Endodermal cell (in vitro differentiated cells): ENCODE measurements around the gene QKI. TPM values are rescaled to one million over a fixed set of nuclear protein-coding genes. Genes with fewer than 3 reads are reported as not detected.
A peak's percentile ranks its signal among the peaks of the same experiment; 100 is the strongest.

Source experiments
- DNase-seq: peaks from one replicate; pipeline ENCODE4 v3.0.0-alpha.2; 2017
- H3K27ac ChIP-seq: 2 replicates; pipeline ENCODE4 v1.5.1; 2013; ENCODE audit warnings: mild to moderate bottlenecking, low read depth, low read length, moderate library complexity
- H3K27me3 ChIP-seq: 2 replicates; pipeline ENCODE4 v1.6.1; 2013; ENCODE audit warnings: mild to moderate bottlenecking, low read length, moderate library complexity; ENCODE audit not compliant: insufficient read depth, control insufficient read depth, poor library complexity, severe bottlenecking
- H3K36me3 ChIP-seq: 2 replicates; pipeline ENCODE4 v1.7.0; 2013; ENCODE audit warnings: mild to moderate bottlenecking, low read length, moderate library complexity; ENCODE audit not compliant: control insufficient read depth, insufficient read depth
- H3K4me1 ChIP-seq: one replicate; pipeline ENCODE4 v1.7.0; 2013; ENCODE audit warnings: low read length; ENCODE audit not compliant: control insufficient read depth, insufficient read depth
- H3K4me3 ChIP-seq: 2 replicates; pipeline ENCODE4 v1.5.1; 2013; ENCODE audit warnings: mild to moderate bottlenecking, low read length, moderate library complexity
- H3K9ac ChIP-seq: 2 replicates; pipeline ENCODE4 v1.6.1; 2013; ENCODE audit warnings: mild to moderate bottlenecking, low read length, moderate library complexity; ENCODE audit not compliant: poor library complexity, severe bottlenecking; ENCODE audit errors: extremely low read depth
- H3K9me3 ChIP-seq: 2 replicates; pipeline ENCODE4 v1.6.1; 2013; ENCODE audit warnings: mild to moderate bottlenecking, low read length, moderate library complexity; ENCODE audit not compliant: control insufficient read depth
- H3K27ac Mint-ChIP-seq: 2 replicates; pipeline ENCODE4 v1.8.0; 2020; ENCODE audit warnings: mixed read lengths
- H3K27me3 Mint-ChIP-seq: 2 replicates; pipeline ENCODE4 v1.8.0; 2021; ENCODE audit warnings: mild to moderate bottlenecking, mixed read lengths; ENCODE audit not compliant: insufficient read depth
- H3K36me3 Mint-ChIP-seq: 2 replicates; pipeline ENCODE4 v1.8.0; 2020; ENCODE audit warnings: low read depth, mixed read lengths
- H3K4me1 Mint-ChIP-seq: 2 replicates; pipeline ENCODE4 v1.8.0; 2020; ENCODE audit warnings: mixed read lengths
- H3K4me3 Mint-ChIP-seq: 2 replicates; pipeline ENCODE4 v1.8.0; 2020; ENCODE audit warnings: mild to moderate bottlenecking, moderate library complexity, mixed read lengths
- H3K9me3 Mint-ChIP-seq: 2 replicates; pipeline ENCODE4 v1.8.0; 2020; ENCODE audit warnings: mild to moderate bottlenecking, mixed read lengths
- WGBS, 2 experiments: methylation state at CpG; one replicate each; pipeline versions ENCODE4 v1.1.5 to v1.1.7; 2013; ENCODE audit warnings: missing lambda C conversion rate in 2 of 2, mixed read lengths in 1 of 2; ENCODE audit not compliant: insufficient coverage in 1 of 2, insufficient read length in 1 of 2; 5-methylcytosine and 5-hydroxymethylcytosine counted together
- total RNA-seq, 2 donors: library from RNA; stranded (reverse); fragmentation: NEBNext Ultra II Directional in 1 of 2; extraction: Animal tissue kit (Norgen Biotek cat#: 25700) in 1 of 2; gene quantifications; 2 replicates in 1 of 2; 3 replicates in 1 of 2; pipeline ENCODE4 v1.2.1, GENCODE V29; 2021
- TF ChIP-seq, protein P1 (sequence below): fragments of 200-600 bp; sonication (generic); conservative IDR thresholded peaks from 2 replicates; pipeline ENCODE4 v1.5.0; 2021; ENCODE audit warnings: antibody characterized with exemption, mild to moderate bottlenecking

The QKI gene
- total RNA-seq, 2 donors from 2014 or later, result 93.3 to 107 TPM

DNA sequence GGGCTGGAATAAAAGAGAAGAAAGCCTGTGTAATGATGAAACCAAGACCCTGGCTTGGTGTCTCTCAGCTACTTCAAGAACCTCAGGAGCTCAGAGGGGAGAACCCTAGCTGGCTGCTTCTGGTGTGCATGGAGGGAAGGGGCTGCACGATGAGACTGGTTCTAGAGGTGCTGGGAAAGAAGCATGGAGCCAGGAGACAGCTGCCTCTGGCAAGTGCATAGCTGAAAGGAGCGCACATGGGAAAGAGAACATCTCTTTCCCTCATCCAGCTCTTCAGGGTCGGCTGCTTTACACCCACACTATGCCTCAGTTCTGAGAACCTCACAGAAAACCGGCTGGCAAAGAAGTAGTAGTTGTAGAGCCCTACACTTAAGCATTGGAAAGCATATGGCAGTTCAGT is 139.5 kb downstream of the QKI start:
- Histone ChIP-seq H3K4me1 (no peaks in the 10 kb centered on the region), H3K9me3 (peaks cover 5% of the 10 kb centered on the region), H3K9ac (no peak overlapping the region), H3K4me3 (no peak overlapping the region), H3K36me3 (peaks cover 9% of the 10 kb centered on the region), H3K27me3 (no peaks in the 10 kb centered on the region), H3K27ac (peak overlapping the region; percentile 19)
- WGBS, 2 experiments, result 90 to 91% methylated on average over 3 to 4 of the region's 4 CpGs
- H3K36me3 Mint-ChIP-seq, result peaks cover 41% of the 10 kb centered on the region
- no peaks in the 10 kb centered on the region for H3K27me3 Mint-ChIP-seq
- peak; percentile 61 for DNase-seq
- peaks cover 6% of the 10 kb centered on the region for H3K9me3 Mint-ChIP-seq
- no peaks in the 10 kb centered on the region for H3K4me1 Mint-ChIP-seq
- TF ChIP-seq, protein P1, sequence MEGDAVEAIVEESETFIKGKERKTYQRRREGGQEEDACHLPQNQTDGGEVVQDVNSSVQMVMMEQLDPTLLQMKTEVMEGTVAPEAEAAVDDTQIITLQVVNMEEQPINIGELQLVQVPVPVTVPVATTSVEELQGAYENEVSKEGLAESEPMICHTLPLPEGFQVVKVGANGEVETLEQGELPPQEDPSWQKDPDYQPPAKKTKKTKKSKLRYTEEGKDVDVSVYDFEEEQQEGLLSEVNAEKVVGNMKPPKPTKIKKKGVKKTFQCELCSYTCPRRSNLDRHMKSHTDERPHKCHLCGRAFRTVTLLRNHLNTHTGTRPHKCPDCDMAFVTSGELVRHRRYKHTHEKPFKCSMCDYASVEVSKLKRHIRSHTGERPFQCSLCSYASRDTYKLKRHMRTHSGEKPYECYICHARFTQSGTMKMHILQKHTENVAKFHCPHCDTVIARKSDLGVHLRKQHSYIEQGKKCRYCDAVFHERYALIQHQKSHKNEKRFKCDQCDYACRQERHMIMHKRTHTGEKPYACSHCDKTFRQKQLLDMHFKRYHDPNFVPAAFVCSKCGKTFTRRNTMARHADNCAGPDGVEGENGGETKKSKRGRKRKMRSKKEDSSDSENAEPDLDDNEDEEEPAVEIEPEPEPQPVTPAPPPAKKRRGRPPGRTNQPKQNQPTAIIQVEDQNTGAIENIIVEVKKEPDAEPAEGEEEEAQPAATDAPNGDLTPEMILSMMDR, result no peak
- no peak overlapping the region for H3K27ac Mint-ChIP-seq
- H3K4me3 Mint-ChIP-seq, result no peak overlapping the region

GRCh38 chr6:163554663-163555062 is 140.1 kb downstream of the QKI start:
- peaks cover 5% of the 10 kb centered on the region for H3K9me3 ChIP-seq
- no peak overlapping the region for H3K9ac ChIP-seq
- WGBS, 2 experiments, result 51% methylated on average over 3 to 4 of the region's 4 CpGs
- Mint-ChIP-seq H3K27ac (no peak overlapping the region), H3K4me3 (no peak overlapping the region), H3K36me3 (peaks cover 40% of the 10 kb centered on the region), H3K27me3 (no peaks in the 10 kb centered on the region), H3K4me1 (no peaks in the 10 kb centered on the region), H3K9me3 (peaks cover 6% of the 10 kb centered on the region)
- TF ChIP-seq, protein P1, result peak; percentile 88
- no peaks in the 10 kb centered on the region for H3K27me3 ChIP-seq
- peak; percentile 89 for DNase-seq
- H3K27ac ChIP-seq, result no peak overlapping the region
- H3K4me3 ChIP-seq, result no peak overlapping the region
- peaks cover 13% of the 10 kb centered on the region for H3K36me3 ChIP-seq
- no peaks in the 10 kb centered on the region for H3K4me1 ChIP-seq

DNA sequence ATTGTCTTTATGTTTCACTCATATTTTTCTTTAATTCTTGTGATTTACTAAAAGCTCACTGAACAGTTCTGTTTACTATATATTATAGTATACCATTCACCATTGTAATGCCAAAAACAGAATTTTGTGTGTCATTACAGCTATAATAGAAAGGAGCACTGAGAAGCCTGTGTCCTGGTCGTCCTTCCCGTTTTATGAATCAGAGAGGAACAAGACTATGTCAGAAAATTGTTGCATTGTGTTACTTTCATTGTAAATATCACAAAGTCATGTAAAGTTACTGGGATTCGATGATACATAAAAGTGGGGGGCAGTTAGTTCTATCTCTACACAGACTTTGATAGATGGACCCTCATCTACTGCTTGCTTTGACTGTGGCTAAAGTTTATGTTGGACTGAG is 145.1 kb downstream of the QKI start:
- Histone ChIP-seq H3K4me1 (no peaks in the 10 kb centered on the region), H3K9me3 (peaks cover 5% of the 10 kb centered on the region), H3K27ac (no peak overlapping the region), H3K27me3 (no peaks in the 10 kb centered on the region), H3K4me3 (no peak overlapping the region), H3K9ac (no peak overlapping the region), H3K36me3 (peaks cover 42% of the 10 kb centered on the region)
- TF ChIP-seq, protein P1, result no peak
- peaks cover 6% of the 10 kb centered on the region for H3K9me3 Mint-ChIP-seq
- peak overlapping the region; percentile 36 for H3K27ac Mint-ChIP-seq
- H3K4me1 Mint-ChIP-seq, result no peaks in the 10 kb centered on the region
- DNase-seq, result no peak
- H3K4me3 Mint-ChIP-seq, result no peak overlapping the region
- H3K36me3 Mint-ChIP-seq, result peaks cover 38% of the 10 kb centered on the region
- WGBS, 2 experiments, result 67 to 76% methylated on average over 3 of the region's 3 CpGs
- H3K27me3 Mint-ChIP-seq, result no peaks in the 10 kb centered on the region
